ENCODE data around the gene FOXI2.

Gene FOXI2

DNA sequence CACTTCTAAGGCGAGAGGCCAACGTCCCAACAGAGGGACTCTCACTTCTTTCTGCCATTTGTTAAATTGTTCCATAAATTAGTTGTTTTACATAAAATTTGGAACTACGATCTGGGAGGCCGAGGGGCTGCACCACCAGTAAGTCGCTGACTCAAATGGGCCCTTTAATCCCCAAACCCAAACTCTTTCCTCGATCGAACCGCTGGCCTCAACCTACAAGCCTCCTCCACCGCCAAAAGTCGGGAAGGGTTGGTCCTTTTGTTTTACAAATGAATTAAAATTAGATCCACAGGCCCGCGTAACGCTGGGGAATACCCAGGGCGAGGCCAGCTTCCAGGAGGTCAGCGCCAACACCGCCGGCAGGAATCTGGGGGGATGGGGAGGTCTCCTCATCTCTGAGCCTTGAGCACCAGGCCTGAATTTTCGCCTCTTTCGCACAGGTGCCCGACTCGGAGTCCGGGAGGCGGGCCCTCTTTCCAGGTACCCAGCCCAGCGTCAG is 1.2 kb upstream of the FOXI2 start:
- no peak for DNase-seq (ENCODE audit: insufficient read length, low spot score)

DNA sequence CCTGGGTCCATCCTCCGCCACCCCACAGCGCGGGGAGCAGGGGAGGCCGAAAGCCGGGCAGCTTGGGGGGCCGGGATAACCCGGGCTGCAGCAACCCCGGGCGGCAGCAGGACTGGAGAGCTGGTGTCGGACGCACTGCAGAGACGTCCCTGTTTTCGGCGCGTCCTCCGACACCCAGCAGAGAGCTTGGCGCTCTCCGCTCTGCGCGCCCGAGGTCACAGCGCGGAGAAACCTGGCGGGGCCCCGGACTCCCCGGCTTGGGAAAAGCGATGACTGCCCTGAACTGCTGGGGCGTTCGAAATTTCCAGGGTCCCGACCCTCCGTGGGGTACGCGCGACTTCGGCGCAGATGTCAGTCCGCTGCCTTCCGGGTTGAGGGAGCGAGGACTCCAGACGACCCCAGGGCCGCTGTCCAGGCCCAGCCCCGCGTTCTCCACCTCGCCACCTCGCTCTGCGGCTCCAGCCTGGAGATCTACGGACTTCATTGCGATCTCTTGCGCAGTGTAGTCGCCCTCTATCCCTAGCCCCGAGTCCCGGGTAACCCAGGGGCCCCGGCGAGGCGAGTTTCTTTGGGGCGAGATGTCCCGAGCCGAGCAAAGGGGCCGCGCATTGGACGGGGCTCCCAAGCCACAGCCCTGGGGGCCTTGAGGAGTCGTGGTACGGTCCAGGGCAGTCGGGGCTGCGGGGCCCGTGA is 617 bp upstream of the FOXI2 start:
- no peak for TF ChIP-seq POLR2A (IDR thresholded peaks at IDR 0.05; ENCODE audit: low read depth, low read length)
- DNase-seq (ENCODE audit: insufficient read length, low spot score) (no peak), FAIRE-seq (no peak)

More for the DNA sequence above, 1.2 kb upstream of the FOXI2 start:
- TF ChIP-seq POLR2A (IDR thresholded peaks at IDR 0.05; ENCODE audit: low read depth, low read length) = no peak
- FAIRE-seq = no peak

DNA sequence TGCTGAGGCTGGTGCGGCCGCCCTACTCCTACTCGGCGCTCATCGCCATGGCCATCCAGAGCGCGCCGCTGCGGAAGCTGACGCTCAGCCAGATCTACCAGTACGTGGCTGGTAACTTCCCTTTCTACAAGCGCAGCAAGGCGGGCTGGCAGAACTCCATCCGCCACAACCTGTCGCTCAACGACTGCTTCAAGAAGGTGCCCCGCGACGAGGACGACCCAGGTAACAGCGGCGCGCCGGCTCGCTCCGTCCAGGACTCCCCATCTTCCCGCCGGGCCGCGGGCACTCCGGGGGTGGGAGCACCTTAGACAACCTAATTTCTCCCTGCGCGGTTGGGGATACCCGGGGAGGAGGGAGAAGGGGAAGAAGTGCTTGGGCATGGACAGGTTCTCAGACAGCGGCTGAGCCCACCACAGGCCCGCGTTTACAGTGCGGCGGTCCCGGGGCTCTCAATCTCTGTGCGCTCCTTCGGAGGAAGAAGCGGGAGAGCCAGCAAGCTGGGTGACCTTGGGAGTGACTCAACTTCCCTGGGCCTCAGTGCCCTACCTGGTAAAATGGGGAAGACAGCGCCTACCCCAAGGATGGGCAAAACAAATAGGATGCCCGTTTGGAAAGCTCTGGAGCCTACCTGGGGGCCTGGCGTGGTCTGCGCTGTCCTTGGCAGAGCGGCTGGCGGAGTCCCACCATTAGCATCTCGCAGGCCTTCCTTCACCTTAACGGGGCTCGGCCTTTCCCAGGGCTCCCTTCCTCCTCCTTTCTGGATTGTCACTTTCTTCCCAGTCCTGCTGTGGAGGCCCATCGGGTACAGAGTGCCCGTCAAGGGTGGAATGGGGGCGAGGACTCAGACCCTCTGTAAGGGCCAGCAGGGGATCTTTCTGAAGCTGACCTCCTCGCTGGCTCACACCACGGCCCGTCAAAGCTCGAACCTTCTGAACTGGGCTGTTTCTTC is 852 bp downstream of the FOXI2 start:
- no peak for TF ChIP-seq POLR2A (IDR thresholded peaks at IDR 0.05; ENCODE audit: low read depth, low read length)
- FAIRE-seq (no peak), DNase-seq (ENCODE audit: insufficient read length, low spot score) (no peak)

DNA sequence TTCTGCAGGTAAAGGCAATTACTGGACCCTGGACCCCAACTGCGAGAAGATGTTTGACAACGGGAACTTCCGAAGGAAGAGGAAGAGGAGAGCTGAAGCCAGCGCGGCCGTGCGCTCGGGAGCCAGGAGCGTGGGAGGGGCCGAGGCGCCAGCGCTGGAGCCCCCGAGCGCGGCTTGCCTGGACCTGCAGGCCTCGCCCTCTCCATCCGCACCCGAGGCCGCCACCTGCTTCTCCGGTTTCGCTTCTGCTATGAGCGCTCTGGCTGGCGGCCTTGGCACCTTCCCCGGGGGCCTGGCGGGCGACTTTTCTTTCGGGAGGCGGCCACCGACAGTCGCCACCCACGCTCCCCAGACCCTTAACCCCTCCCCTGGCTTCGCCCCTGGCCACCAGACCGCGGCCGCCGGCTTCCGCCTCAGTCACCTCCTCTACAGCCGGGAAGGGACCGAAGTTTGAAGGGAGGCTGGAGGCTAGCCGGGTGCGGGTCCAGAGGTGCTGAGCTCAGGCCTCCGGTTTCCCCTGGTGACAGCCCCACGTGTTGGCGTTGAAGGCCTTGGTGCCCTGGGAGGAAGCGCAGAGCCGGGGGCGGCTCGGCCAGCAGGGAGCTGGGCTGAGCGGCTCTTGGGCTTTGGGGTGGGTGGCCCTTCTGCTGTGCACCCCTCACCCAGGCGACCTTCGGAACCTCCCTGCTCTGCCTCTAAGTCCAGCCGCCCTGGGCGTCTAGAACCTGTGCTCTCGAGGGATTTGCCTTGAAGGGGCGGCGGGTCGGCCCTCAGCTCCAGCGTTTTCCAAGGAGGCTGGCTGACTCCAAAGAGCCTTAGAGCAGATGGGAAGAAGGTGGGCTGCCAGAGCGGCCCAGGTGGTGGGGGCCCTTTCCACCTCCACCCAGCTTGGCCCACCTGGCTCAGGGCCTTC is 1.8 kb downstream of the FOXI2 start:
- no peak for TF ChIP-seq POLR2A (IDR thresholded peaks at IDR 0.05; ENCODE audit: low read depth, low read length)
- FAIRE-seq (no peak), DNase-seq (ENCODE audit: insufficient read length, low spot score) (no peak)

- no peak for FAIRE-seq
- TF ChIP-seq POLR2A (IDR thresholded peaks at IDR 0.05; ENCODE audit: low read depth, low read length) = no peak
- no peak for DNase-seq (ENCODE audit: insufficient read length, low spot score)
These were observed 2.9 kb downstream of the FOXI2 start for GRCh38 chr10:127739908-127740307.

GRCh38 chr10:127740596-127740995 is 3.6 kb downstream of the FOXI2 start:
- no peak for DNase-seq (ENCODE audit: insufficient read length, low spot score)
- no peak for TF ChIP-seq POLR2A (IDR thresholded peaks at IDR 0.05; ENCODE audit: low read depth, low read length)
- FAIRE-seq = no peak

- no peak for TF ChIP-seq POLR2A (IDR thresholded peaks at IDR 0.05; ENCODE audit: low read depth, low read length)
- FAIRE-seq (no peak), DNase-seq (ENCODE audit: insufficient read length, low spot score) (no peak)
These were observed 6.2 kb downstream of the FOXI2 start for GRCh38 chr10:127743205-127743604.

GRCh38 chr10:127744956-127745355 is 8.0 kb downstream of the FOXI2 start:
- no peak for DNase-seq (ENCODE audit: insufficient read length, low spot score)
- TF ChIP-seq POLR2A (IDR thresholded peaks at IDR 0.05; ENCODE audit: low read depth, low read length) = no peak
- no peak for FAIRE-seq

GRCh38 chr10:127745861-127746260 is 8.9 kb downstream of the FOXI2 start:
- FAIRE-seq (no peak), DNase-seq (ENCODE audit: insufficient read length, low spot score) (no peak)
- TF ChIP-seq POLR2A (IDR thresholded peaks at IDR 0.05; ENCODE audit: low read depth, low read length) = no peak

DNA sequence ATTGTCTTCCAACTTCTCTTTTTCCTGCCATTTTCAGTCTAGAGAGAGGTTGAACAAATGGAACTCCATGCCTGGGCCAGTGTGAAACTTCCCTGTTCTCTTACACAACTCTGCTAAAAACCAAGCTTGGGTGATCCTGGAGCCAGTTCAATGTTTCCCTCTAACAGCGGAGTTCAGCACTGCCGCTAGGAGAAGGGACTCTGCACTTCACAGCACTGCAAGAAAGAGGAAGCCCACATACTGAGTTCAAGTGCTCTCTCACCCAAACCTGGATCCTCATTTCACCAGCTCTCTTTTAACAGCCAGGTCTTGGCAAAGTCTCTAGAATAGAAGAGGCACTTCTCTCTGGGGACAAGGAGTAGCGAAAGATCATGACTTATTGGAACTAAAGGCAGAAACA is 18.8 kb downstream of the FOXI2 start:
- DNase-seq (ENCODE audit: insufficient read length, low spot score) (no peak), FAIRE-seq (no peak)
- TF ChIP-seq POLR2A (IDR thresholded peaks at IDR 0.05; ENCODE audit: low read depth, low read length) = no peak

DNA sequence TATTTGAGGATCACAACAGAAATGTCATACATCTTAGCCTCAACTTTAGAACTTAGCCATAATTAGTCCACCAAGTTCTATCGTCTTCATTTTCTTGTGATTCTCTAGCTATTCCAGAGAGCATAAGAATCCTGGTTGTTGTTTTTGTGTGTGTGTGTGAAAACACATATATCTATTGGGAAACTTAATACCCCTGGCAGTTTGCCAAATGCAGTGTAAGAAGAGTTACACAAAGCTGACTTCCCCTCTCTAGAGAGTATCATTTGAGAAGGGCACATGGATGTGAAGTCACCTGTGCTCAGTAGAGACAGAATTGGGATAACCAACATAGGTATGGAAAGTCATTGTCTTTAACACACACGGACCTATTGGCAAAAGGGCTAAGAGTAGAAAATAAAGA is 19.3 kb downstream of the FOXI2 start:
- FAIRE-seq (no peak), DNase-seq (ENCODE audit: insufficient read length, low spot score) (no peak)
- no peak for TF ChIP-seq POLR2A (IDR thresholded peaks at IDR 0.05; ENCODE audit: low read depth, low read length)

DNA sequence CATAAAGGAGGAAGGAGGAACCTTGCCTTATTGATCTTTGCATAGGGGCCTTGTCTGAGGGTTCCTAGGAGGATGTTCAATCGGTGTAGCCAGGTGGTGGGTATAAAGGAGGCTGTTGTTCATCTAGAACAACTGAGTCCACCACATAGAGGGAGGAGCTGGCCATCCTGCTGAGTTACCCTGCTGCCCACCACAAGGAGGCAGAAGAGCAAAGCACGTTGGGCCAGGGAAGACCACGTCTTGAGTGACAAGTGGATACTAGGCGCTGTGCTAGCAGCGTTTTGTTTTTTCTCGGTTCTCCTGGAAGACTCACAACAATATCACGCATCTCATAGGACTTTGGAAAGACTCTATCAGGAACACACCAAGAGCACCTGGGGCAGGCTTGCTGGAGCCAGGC is 20.0 kb downstream of the FOXI2 start:
- no peak for DNase-seq (ENCODE audit: insufficient read length, low spot score)
- FAIRE-seq = no peak
- TF ChIP-seq POLR2A (IDR thresholded peaks at IDR 0.05; ENCODE audit: low read depth, low read length) = no peak

GRCh38 chr10:127759276-127759675 is 22.3 kb downstream of the FOXI2 start:
- no peak for DNase-seq (ENCODE audit: insufficient read length, low spot score)
- TF ChIP-seq POLR2A (IDR thresholded peaks at IDR 0.05; ENCODE audit: low read depth, low read length) = no peak
- FAIRE-seq = no peak

DNA sequence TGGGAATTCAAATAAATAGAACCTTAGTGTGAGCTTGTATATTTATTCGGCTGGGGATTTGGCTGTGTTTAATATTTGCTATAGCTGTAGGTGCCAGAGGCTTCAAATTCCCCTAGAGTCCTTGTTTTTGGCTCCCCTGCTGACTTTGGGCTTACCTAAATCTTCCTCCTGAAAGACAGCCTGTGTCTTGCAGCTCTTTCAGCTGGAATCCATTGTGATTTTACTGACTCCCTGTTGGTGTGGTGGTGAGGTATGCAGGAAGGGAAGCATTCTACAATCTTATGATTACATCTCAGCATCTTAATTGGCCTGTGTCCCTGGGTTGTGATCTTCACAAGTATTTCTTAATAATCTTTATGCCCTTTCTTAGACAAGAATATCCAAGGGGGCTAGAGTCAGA is 25.9 kb downstream of the FOXI2 start:
- no peak for FAIRE-seq
- DNase-seq (ENCODE audit: insufficient read length, low spot score) = no peak
- TF ChIP-seq POLR2A (IDR thresholded peaks at IDR 0.05; ENCODE audit: low read depth, low read length) = no peak

Measured in H54 (cell line).